ENCODE results near the gene USH2A. TPM values are rescaled to one million over a fixed set of nuclear protein-coding genes. Genes with fewer than 3 reads are reported as not detected.

USH2A gene
- total RNA-seq, 1 donor from 2014 or later: not detected

- Histone ChIP-seq H3K4me3 (no peak overlapping the region), H3K36me3 (no peaks in the 10 kb centered on the region), H3K27me3 (no peaks in the 10 kb centered on the region), H3K27ac (no peak overlapping the region), H3K9me3 (no peaks in the 10 kb centered on the region), H3K4me1 (no peaks in the 10 kb centered on the region)
- DNase-seq (ENCODE audit: low spot score in 2 of 2): no peak
- intact Hi-C loops (cut with DNase I): no loop called here
- no peak for TF ChIP-seq CTCF (IDR thresholded peaks at IDR 0.05)
Observed at GRCh38 chr1:215661033-215661432, 762.2 kb downstream of the USH2A start.

- H3K27me3 ChIP-seq: no peaks in the 10 kb centered on the region
- intact Hi-C loops (cut with DNase I): no loop called here
- no peak overlapping the region for H3K4me3 ChIP-seq
- TF ChIP-seq CTCF (IDR thresholded peaks at IDR 0.05): no peak
- no peaks in the 10 kb centered on the region for H3K9me3 ChIP-seq
- no peaks in the 10 kb centered on the region for H3K4me1 ChIP-seq
- no peaks in the 10 kb centered on the region for H3K36me3 ChIP-seq
- DNase-seq (ENCODE audit: low spot score in 2 of 2): no peak
- no peak overlapping the region for H3K27ac ChIP-seq
Observed at GRCh38 chr1:215660259-215660658, 763.0 kb downstream of the USH2A start.

- Histone ChIP-seq H3K4me1 (no peaks in the 10 kb centered on the region), H3K4me3 (no peak overlapping the region), H3K36me3 (no peaks in the 10 kb centered on the region), H3K9me3 (no peaks in the 10 kb centered on the region), H3K27ac (no peak overlapping the region), H3K27me3 (no peaks in the 10 kb centered on the region)
- DNase-seq (ENCODE audit: low spot score in 2 of 2): no peak
- TF ChIP-seq CTCF (IDR thresholded peaks at IDR 0.05): no peak
- intact Hi-C loops (cut with DNase I): no loop called here
Observed at GRCh38 chr1:215657047-215657446, 766.2 kb downstream of the USH2A start.

GRCh38 chr1:215652371-215652770, 770.9 kb downstream of the USH2A start:
- no peaks in the 10 kb centered on the region for H3K4me1 ChIP-seq
- no peak for TF ChIP-seq CTCF (IDR thresholded peaks at IDR 0.05)
- H3K9me3 ChIP-seq: no peaks in the 10 kb centered on the region
- H3K27ac ChIP-seq: no peak overlapping the region
- no peak for DNase-seq (ENCODE audit: low spot score in 2 of 2)
- H3K36me3 ChIP-seq: no peaks in the 10 kb centered on the region
- intact Hi-C loops (cut with DNase I): no loop called here
- no peaks in the 10 kb centered on the region for H3K27me3 ChIP-seq
- H3K4me3 ChIP-seq: no peak overlapping the region

- H3K4me3 ChIP-seq: no peak overlapping the region
- DNase-seq (ENCODE audit: low spot score in 2 of 2): no peak
- no peaks in the 10 kb centered on the region for H3K4me1 ChIP-seq
- no peaks in the 10 kb centered on the region for H3K36me3 ChIP-seq
- no peak overlapping the region for H3K27ac ChIP-seq
- H3K27me3 ChIP-seq: no peaks in the 10 kb centered on the region
- no peak for TF ChIP-seq CTCF (IDR thresholded peaks at IDR 0.05)
- H3K9me3 ChIP-seq: no peaks in the 10 kb centered on the region
- intact Hi-C loops (cut with DNase I): no loop called here
Observed at GRCh38 chr1:215651867-215652266, 771.4 kb downstream of the USH2A start.

GRCh38 chr1:215650446-215651149, 772.6 kb downstream of the USH2A start:
- intact Hi-C loops (cut with DNase I): no loop called here

More at GRCh38 chr1:215650446-215651149, 772.6 kb downstream of the USH2A start:
- no peaks in the 10 kb centered on the region for H3K36me3 ChIP-seq
- no peak overlapping the region for H3K27ac ChIP-seq
- no peak for DNase-seq (ENCODE audit: low spot score in 2 of 2)
- no peaks in the 10 kb centered on the region for H3K27me3 ChIP-seq
- no peak for TF ChIP-seq CTCF (IDR thresholded peaks at IDR 0.05)
- H3K9me3 ChIP-seq: no peaks in the 10 kb centered on the region
- no peaks in the 10 kb centered on the region for H3K4me1 ChIP-seq
- no peak overlapping the region for H3K4me3 ChIP-seq

All from ascending aorta (tissue), 2 donors.